ENCODE data around the gene GLYATL3.

Gene GLYATL3

DNA sequence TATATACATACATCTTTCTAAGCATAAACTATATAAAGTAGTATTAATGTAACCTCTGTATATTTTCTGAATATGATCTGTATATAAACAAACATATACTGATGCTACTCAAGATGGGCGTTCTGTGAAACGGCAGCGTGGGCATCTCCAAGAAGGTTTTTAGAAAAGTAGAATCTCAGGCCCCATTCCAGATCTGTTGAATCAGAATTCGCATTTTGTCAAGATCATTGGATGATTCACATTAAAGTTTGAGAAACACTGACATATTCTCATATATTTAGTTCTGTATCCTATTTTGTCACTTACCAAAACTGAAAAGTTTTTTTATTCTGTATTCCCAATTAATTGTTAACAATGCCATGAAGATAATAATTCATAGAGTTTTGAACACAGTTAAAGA lies 56.2 kb downstream of the GLYATL3 start:
- Histone ChIP-seq H3K27ac (ENCODE audit: low read depth in 2 of 2, low read length in 2 of 2) (peak overlapping the region; percentile 43 to 65), H3K9ac (ENCODE audit: low read depth in 1 of 2, low read length in 2 of 2) (no peak overlapping the region), H3K27me3 (ENCODE audit: control insufficient read depth in 2 of 2, insufficient read depth in 2 of 2, low read length in 2 of 2) (peaks cover 0 to 2% of the 10 kb centered on the region in 2 donors), H3K4me1 (ENCODE audit: control insufficient read depth in 2 of 2, insufficient read depth in 2 of 2, low read length in 2 of 2) (peaks cover 5 to 8% of the 10 kb centered on the region in 2 donors), H3K9me3 (ENCODE audit: control insufficient read depth in 2 of 2, low read length in 2 of 2) (no peaks in the 10 kb centered on the region), H3K36me3 (ENCODE audit: control insufficient read depth in 2 of 2, insufficient read depth in 2 of 2, low read length in 2 of 2) (no peaks in the 10 kb centered on the region), H3K4me3 (ENCODE audit: low read length in 2 of 2) (no peak overlapping the region)

DNA sequence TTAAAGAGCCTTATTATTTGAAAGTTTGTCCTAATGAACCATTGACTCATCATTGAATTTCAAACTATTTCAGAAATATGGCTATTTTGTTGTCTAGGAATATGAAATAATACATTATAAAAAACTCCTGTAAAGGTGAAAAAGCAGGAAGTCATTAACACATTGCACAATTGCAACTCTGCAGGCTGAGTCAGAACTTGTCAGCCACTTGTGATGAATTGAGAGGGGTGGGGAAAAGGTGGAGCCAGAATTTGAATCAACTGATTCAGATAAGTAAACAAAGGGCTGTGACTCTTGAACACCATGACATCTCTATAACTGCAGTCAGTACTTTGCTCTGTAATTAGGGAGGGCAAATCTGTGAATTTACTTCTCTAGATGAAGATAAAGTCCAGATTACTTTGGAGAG lies 56.7 kb downstream of the GLYATL3 start:
- no peaks in the 10 kb centered on the region for H3K9me3 ChIP-seq (ENCODE audit: control insufficient read depth in 2 of 2, low read length in 2 of 2)
- H3K36me3 ChIP-seq (ENCODE audit: control insufficient read depth in 2 of 2, insufficient read depth in 2 of 2, low read length in 2 of 2) = no peaks in the 10 kb centered on the region
- no peak overlapping the region for H3K4me3 ChIP-seq (ENCODE audit: low read length in 2 of 2)
- no peak overlapping the region for H3K9ac ChIP-seq (ENCODE audit: low read depth in 1 of 2, low read length in 2 of 2)
- peaks cover 0 to 8% of the 10 kb centered on the region in 2 donors for H3K4me1 ChIP-seq (ENCODE audit: control insufficient read depth in 2 of 2, insufficient read depth in 2 of 2, low read length in 2 of 2)
- H3K27me3 ChIP-seq (ENCODE audit: control insufficient read depth in 2 of 2, insufficient read depth in 2 of 2, low read length in 2 of 2) = no peaks in the 10 kb centered on the region
- H3K27ac ChIP-seq (ENCODE audit: low read depth in 2 of 2, low read length in 2 of 2) = peak overlapping the region; percentile 49 to 74

DNA sequence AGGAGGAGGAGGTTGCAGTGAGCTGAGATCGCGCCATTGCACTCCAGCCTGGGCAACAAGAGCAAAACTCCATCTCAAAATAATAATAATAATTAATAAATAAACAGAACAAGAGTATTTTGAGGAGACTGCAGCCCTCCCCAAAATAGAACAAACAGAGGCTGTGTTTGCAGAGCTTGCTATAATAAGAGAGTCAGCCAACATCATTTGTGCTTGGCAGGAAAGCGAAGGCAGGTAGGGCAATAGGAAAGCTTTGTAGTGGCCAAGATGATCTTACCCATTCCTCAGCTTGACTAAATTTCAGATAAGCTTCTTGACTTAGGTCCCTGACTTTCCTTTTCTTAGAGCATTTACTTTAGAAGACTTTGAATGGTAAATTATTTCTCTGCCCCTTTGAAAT lies 57.5 kb downstream of the GLYATL3 start:
- Histone ChIP-seq H3K4me3 (ENCODE audit: low read length in 2 of 2) (no peak overlapping the region), H3K4me1 (ENCODE audit: control insufficient read depth in 2 of 2, insufficient read depth in 2 of 2, low read length in 2 of 2) (peaks cover 0 to 8% of the 10 kb centered on the region in 2 donors), H3K9me3 (ENCODE audit: control insufficient read depth in 2 of 2, low read length in 2 of 2) (no peaks in the 10 kb centered on the region), H3K27ac (ENCODE audit: low read depth in 2 of 2, low read length in 2 of 2) (peak overlapping the region; percentile 49 to 74), H3K27me3 (ENCODE audit: control insufficient read depth in 2 of 2, insufficient read depth in 2 of 2, low read length in 2 of 2) (no peaks in the 10 kb centered on the region), H3K36me3 (ENCODE audit: control insufficient read depth in 2 of 2, insufficient read depth in 2 of 2, low read length in 2 of 2) (no peaks in the 10 kb centered on the region), H3K9ac (ENCODE audit: low read depth in 1 of 2, low read length in 2 of 2) (no peak overlapping the region)

DNA sequence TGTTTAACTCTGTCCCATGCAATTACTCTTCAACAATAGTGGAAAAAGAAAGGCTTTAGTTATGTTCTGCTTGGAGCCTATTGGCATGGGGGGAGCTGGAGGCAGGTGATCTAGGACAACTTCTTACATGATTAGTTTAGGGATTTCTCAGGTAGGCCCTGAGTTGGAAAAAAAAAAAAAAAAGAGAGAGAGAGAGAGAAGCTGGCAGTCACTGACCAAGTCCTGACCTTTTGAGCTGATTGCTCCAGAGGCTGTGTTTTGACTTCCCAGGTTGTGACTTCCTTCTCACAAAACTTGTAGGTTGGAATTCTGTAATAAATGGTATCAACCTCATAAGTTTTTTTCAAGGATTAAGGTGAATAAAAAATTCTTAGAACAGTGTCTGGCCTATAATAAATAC lies 58.5 kb downstream of the GLYATL3 start:
- no peaks in the 10 kb centered on the region for H3K36me3 ChIP-seq (ENCODE audit: control insufficient read depth in 2 of 2, insufficient read depth in 2 of 2, low read length in 2 of 2)
- no peaks in the 10 kb centered on the region for H3K9me3 ChIP-seq (ENCODE audit: control insufficient read depth in 2 of 2, low read length in 2 of 2)
- H3K4me3 ChIP-seq (ENCODE audit: low read length in 2 of 2) = no peak overlapping the region
- H3K27ac ChIP-seq (ENCODE audit: low read depth in 2 of 2, low read length in 2 of 2) = no peak overlapping the region
- H3K27me3 ChIP-seq (ENCODE audit: control insufficient read depth in 2 of 2, insufficient read depth in 2 of 2, low read length in 2 of 2) = no peaks in the 10 kb centered on the region
- H3K4me1 ChIP-seq (ENCODE audit: control insufficient read depth in 2 of 2, insufficient read depth in 2 of 2, low read length in 2 of 2) = peaks cover 0 to 8% of the 10 kb centered on the region in 2 donors
- H3K9ac ChIP-seq (ENCODE audit: low read depth in 1 of 2, low read length in 2 of 2) = no peak overlapping the region

DNA sequence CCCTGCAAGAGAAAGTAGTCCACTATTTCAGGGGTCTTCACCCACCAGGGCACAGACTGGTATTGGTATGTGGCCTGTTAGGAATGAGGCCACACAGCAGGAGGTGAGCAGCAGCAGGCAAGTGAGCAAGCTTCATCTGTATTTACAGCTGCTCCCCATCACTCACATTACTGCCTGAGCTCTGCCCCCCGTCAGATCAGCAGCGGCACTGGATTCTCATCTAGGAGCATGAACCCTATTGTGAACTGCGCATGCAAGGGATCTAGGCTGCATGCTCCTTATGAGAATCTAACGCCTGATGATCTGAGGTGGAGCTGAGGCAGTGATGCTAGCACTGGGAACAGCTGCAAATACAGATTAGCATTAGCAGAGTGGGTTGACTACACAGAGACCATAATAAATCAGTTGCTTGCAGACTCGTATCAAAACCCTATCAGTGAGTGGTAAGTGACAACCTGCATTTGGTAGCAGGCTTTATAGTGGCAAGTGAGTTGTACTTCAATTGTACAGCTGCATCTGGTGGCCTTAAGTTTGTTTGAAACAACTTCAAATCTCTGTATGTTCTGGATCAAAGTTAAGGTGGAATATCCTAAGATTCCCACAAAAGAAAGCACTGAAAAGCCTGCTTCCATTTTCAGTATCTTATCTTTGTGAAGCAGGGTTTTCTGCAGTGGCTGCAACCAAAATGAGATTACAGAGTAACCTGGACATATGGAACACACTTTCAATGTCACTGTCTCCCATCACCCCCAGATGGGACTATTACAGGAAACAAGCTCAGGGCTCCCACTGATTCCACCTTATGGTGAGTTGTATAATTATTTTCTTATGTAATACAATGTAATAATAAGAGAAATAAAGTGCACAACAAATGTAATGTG lies 63.5 kb downstream of the GLYATL3 start:
- Histone ChIP-seq H3K4me1 (ENCODE audit: control insufficient read depth in 2 of 2, insufficient read depth in 2 of 2, low read length in 2 of 2) (no peaks in the 10 kb centered on the region), H3K27ac (ENCODE audit: low read depth in 2 of 2, low read length in 2 of 2) (no peak overlapping the region), H3K9ac (ENCODE audit: low read depth in 1 of 2, low read length in 2 of 2) (no peak overlapping the region), H3K4me3 (ENCODE audit: low read length in 2 of 2) (no peak overlapping the region), H3K27me3 (ENCODE audit: control insufficient read depth in 2 of 2, insufficient read depth in 2 of 2, low read length in 2 of 2) (no peaks in the 10 kb centered on the region), H3K9me3 (ENCODE audit: control insufficient read depth in 2 of 2, low read length in 2 of 2) (no peaks in the 10 kb centered on the region), H3K36me3 (ENCODE audit: control insufficient read depth in 2 of 2, insufficient read depth in 2 of 2, low read length in 2 of 2) (no peaks in the 10 kb centered on the region)

DNA sequence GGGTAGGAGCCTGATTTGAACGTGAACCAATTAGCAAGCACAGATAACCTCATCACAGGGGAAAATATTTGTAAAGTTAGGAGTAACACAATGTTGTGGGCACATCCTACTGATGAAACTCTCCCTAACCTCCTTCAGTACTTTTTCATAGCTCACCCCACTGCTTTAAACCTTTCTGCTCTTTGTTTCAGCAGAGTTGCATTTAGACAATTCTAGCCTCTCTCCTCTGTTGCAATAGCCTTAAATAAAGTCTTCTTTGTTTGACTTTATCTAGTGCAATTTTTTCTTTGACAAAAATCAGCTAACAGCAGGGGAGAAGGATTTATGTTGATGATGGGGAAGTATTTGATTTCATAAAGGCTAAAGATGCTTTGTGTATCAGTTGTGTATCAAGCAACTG lies 64.8 kb downstream of the GLYATL3 start:
- Histone ChIP-seq H3K36me3 (ENCODE audit: control insufficient read depth in 2 of 2, insufficient read depth in 2 of 2, low read length in 2 of 2) (no peaks in the 10 kb centered on the region), H3K27ac (ENCODE audit: low read depth in 2 of 2, low read length in 2 of 2) (no peak overlapping the region), H3K4me1 (ENCODE audit: control insufficient read depth in 2 of 2, insufficient read depth in 2 of 2, low read length in 2 of 2) (no peaks in the 10 kb centered on the region), H3K27me3 (ENCODE audit: control insufficient read depth in 2 of 2, insufficient read depth in 2 of 2, low read length in 2 of 2) (no peaks in the 10 kb centered on the region), H3K9me3 (ENCODE audit: control insufficient read depth in 2 of 2, low read length in 2 of 2) (no peaks in the 10 kb centered on the region), H3K9ac (ENCODE audit: low read depth in 1 of 2, low read length in 2 of 2) (no peak overlapping the region), H3K4me3 (ENCODE audit: low read length in 2 of 2) (no peak overlapping the region)

DNA sequence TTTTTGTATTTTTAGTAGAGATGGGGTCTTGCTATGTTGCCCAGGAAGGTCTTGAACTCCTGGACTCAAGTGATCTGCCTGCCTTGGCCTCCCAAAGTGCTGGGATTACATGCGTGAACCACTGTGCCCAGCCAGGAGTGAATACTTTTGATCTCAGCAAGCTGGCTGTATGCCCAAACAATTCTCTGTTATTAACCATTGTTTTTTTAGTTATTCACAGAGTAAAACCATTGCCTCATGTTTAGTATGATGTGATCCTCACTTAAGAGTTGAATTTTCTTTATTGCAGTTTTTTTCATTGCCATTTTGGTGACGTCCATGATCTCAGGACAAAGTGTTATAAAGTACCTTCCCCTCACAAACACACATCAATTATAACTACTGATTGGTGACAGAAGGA lies 65.5 kb downstream of the GLYATL3 start:
- Histone ChIP-seq H3K4me1 (ENCODE audit: control insufficient read depth in 2 of 2, insufficient read depth in 2 of 2, low read length in 2 of 2) (no peaks in the 10 kb centered on the region), H3K4me3 (ENCODE audit: low read length in 2 of 2) (no peak overlapping the region), H3K9me3 (ENCODE audit: control insufficient read depth in 2 of 2, low read length in 2 of 2) (no peaks in the 10 kb centered on the region), H3K27ac (ENCODE audit: low read depth in 2 of 2, low read length in 2 of 2) (no peak overlapping the region), H3K36me3 (ENCODE audit: control insufficient read depth in 2 of 2, insufficient read depth in 2 of 2, low read length in 2 of 2) (no peaks in the 10 kb centered on the region), H3K27me3 (ENCODE audit: control insufficient read depth in 2 of 2, insufficient read depth in 2 of 2, low read length in 2 of 2) (no peaks in the 10 kb centered on the region), H3K9ac (ENCODE audit: low read depth in 1 of 2, low read length in 2 of 2) (no peak overlapping the region)

DNA sequence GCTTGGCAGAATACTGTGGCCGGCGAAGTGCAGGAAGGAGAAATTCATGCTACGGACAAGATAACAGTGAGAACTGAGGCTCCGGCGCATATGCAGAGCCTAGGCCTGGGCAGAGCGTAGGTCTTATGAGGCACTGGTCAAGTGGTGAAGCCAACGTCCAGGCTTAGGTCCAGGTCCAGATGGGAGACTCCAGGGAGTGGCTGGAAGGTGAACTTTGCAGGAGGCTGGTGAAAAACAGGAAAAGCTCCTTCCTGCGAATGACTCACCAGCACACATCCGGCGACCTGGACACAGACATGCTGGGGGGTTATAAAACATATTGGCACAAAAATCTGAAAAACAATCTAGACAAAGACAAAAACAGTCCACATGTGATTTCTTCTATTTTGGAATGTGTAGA lies 66.1 kb downstream of the GLYATL3 start:
- H3K9ac ChIP-seq (ENCODE audit: low read depth in 1 of 2, low read length in 2 of 2) = no peak overlapping the region
- no peaks in the 10 kb centered on the region for H3K9me3 ChIP-seq (ENCODE audit: control insufficient read depth in 2 of 2, low read length in 2 of 2)
- no peak overlapping the region for H3K4me3 ChIP-seq (ENCODE audit: low read length in 2 of 2)
- H3K4me1 ChIP-seq (ENCODE audit: control insufficient read depth in 2 of 2, insufficient read depth in 2 of 2, low read length in 2 of 2) = no peaks in the 10 kb centered on the region
- H3K36me3 ChIP-seq (ENCODE audit: control insufficient read depth in 2 of 2, insufficient read depth in 2 of 2, low read length in 2 of 2) = no peaks in the 10 kb centered on the region
- H3K27me3 ChIP-seq (ENCODE audit: control insufficient read depth in 2 of 2, insufficient read depth in 2 of 2, low read length in 2 of 2) = no peaks in the 10 kb centered on the region
- H3K27ac ChIP-seq (ENCODE audit: low read depth in 2 of 2, low read length in 2 of 2) = no peak overlapping the region

DNA sequence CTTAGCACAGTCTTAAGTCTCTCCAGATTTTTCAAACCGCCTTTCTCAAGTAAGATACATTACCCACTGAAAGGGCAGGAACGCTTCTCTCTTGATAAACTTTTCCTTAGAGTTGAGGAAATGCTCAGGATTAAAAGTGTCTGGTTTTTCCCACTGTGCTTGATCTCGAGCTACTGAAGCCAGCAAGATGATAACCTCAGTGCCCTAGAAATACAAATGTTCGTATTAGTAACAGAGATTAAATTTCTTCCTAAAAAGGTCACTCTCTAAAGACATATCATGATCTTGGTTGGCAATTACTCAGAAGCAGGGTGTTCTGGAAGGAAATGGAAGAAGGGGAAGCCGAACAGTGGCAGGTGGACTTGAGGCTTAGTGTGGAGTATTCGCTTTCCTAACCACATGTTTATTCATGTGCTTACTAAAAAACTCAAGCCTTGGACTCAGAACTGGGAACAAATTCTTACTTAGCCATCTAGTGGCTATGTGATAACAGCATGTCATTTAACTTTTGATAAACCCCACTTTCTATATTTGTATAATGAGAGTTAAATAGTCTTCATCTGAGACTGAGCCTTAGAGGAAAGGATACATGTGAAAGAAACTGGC lies 70.9 kb downstream of the GLYATL3 start:
- Histone ChIP-seq H3K36me3 (ENCODE audit: control insufficient read depth in 2 of 2, insufficient read depth in 2 of 2, low read length in 2 of 2) (no peaks in the 10 kb centered on the region), H3K27ac (ENCODE audit: low read depth in 2 of 2, low read length in 2 of 2) (no peak overlapping the region), H3K27me3 (ENCODE audit: control insufficient read depth in 2 of 2, insufficient read depth in 2 of 2, low read length in 2 of 2) (no peaks in the 10 kb centered on the region), H3K9me3 (ENCODE audit: control insufficient read depth in 2 of 2, low read length in 2 of 2) (no peaks in the 10 kb centered on the region), H3K4me3 (ENCODE audit: low read length in 2 of 2) (no peak overlapping the region), H3K9ac (ENCODE audit: low read depth in 1 of 2, low read length in 2 of 2) (no peak overlapping the region), H3K4me1 (ENCODE audit: control insufficient read depth in 2 of 2, insufficient read depth in 2 of 2, low read length in 2 of 2) (no peaks in the 10 kb centered on the region)

DNA sequence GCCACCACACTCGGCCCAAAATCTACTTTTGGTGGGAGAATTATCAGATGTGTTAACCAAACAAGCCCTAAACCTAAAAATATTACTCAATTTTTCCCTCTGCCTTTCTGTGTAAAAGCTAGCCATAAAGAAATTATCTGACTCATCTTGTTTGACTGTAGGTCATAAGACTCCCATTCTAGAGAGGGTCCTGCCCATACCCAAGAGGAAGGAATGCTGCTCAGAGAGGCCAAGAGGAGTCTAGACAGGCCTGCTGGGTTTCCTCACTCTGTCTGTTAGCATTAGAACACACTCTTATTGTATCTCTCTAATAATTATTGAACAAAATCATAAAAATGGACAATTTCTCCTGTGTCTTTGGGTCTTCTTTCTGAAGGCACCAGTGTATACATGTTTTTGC lies 76.9 kb downstream of the GLYATL3 start:
- Histone ChIP-seq H3K4me1 (ENCODE audit: control insufficient read depth in 2 of 2, insufficient read depth in 2 of 2, low read length in 2 of 2) (no peaks in the 10 kb centered on the region), H3K9me3 (ENCODE audit: control insufficient read depth in 2 of 2, low read length in 2 of 2) (no peaks in the 10 kb centered on the region), H3K36me3 (ENCODE audit: control insufficient read depth in 2 of 2, insufficient read depth in 2 of 2, low read length in 2 of 2) (no peaks in the 10 kb centered on the region), H3K27me3 (ENCODE audit: control insufficient read depth in 2 of 2, insufficient read depth in 2 of 2, low read length in 2 of 2) (no peaks in the 10 kb centered on the region), H3K9ac (ENCODE audit: low read depth in 1 of 2, low read length in 2 of 2) (no peak overlapping the region), H3K27ac (ENCODE audit: low read depth in 2 of 2, low read length in 2 of 2) (no peak overlapping the region), H3K4me3 (ENCODE audit: low read length in 2 of 2) (no peak overlapping the region)
